Lung (tissue), 12 donors: ENCODE results near the gene TRABD2B. TPM values are rescaled to one million over a fixed set of nuclear protein-coding genes. Genes with fewer than 3 reads are reported as not detected.

Experiments
- ATAC-seq: fragments of 200-7000 bp; cut with Tn5 transposase; one replicate; pipeline ENCODE4 v1.9.1; 2020; ENCODE audit warnings: moderate number of reproducible peaks; ENCODE audit not compliant: insufficient read depth, low FRiP score
- DNase-seq, 3 donors: peaks; one replicate each; pipeline ENCODE4 v3.0.0-alpha.2; 2013 to 2017
- H3K27ac ChIP-seq, 2 donors: one replicate each; pipeline ENCODE4 v1.5.1; 2013; ENCODE audit warnings: mild to moderate bottlenecking in 2 of 2, moderate library complexity in 2 of 2, control low read depth in 1 of 2, inconsistent platforms in 1 of 2, low read depth in 1 of 2, low read length in 1 of 2
- H3K27me3 ChIP-seq, 3 donors: one replicate each; pipeline ENCODE4 v1.5.1; 2013; ENCODE audit warnings: low read length in 2 of 3; ENCODE audit not compliant: control insufficient read depth in 3 of 3, insufficient read depth in 3 of 3
- H3K36me3 ChIP-seq, 4 donors: one replicate each; pipeline ENCODE4 v1.5.1; 2013; ENCODE audit warnings: low read length in 4 of 4, mild to moderate bottlenecking in 1 of 4, moderate library complexity in 1 of 4; ENCODE audit not compliant: control insufficient read depth in 4 of 4, insufficient read depth in 4 of 4
- H3K4me1 ChIP-seq, 5 donors: one replicate each; pipeline ENCODE4 v1.5.1; 2013; ENCODE audit warnings: low read length in 5 of 5, mild to moderate bottlenecking in 2 of 5, moderate library complexity in 1 of 5; ENCODE audit not compliant: control insufficient read depth in 5 of 5, insufficient read depth in 5 of 5
- H3K4me3 ChIP-seq: one replicate; pipeline ENCODE4 v1.5.1; 2013; ENCODE audit warnings: mild to moderate bottlenecking, control low read depth, moderate library complexity
- H3K9ac ChIP-seq, 2 donors: one replicate each; pipeline ENCODE4 v1.5.1; 2013; ENCODE audit warnings: low read length in 2 of 2, control low read depth in 1 of 2; ENCODE audit not compliant: insufficient read depth in 1 of 2
- H3K9me3 ChIP-seq, 4 donors: one replicate each; pipeline ENCODE4 v1.5.1; 2013; ENCODE audit warnings: low read length in 3 of 4, mild to moderate bottlenecking in 1 of 4, moderate library complexity in 1 of 4; ENCODE audit not compliant: control insufficient read depth in 4 of 4, insufficient read depth in 3 of 4
- CTCF ChIP-seq: IDR thresholded peaks from 2 replicates; pipeline ENCODE4 v1.5.1; 2012; ENCODE audit warnings: mild to moderate bottlenecking; ENCODE audit errors: control extremely low read depth, extremely low read depth
- WGBS, 2 donors: extraction: QIAGEN DNeasy Blood & Tissue Kit; methylation state at CpG; one replicate each; pipeline ENCODE4 v1.1.7; 2013; 5-methylcytosine and 5-hydroxymethylcytosine counted together
- polyA plus RNA-seq, 2 donors: library from polyadenylated mRNA; stranded (reverse); fragments of 200-250 nt; gene quantifications; one replicate each; pipeline ENCODE4 v1.2.1, GENCODE V29; 2013
- total RNA-seq, 2 donors: library from RNA; depleted of rRNA in 1 of 2; stranded (reverse); fragments of >200 nt in 1 of 2; gene quantifications; one replicate each; pipeline ENCODE4 v1.2.1, GENCODE V29; 2014 to 2021
- donor health status: control.
- donor health status: control.
- donor health status: Bipolar disorder and iron deficiency.
- donor health status: healthy.
- donor health status: DM: yes; HTN: yes; CAD: no.

TRABD2B gene
- total and polyA plus RNA-seq, 4 donors, result 0.37 to 1.9 (median 0.64) TPM

- no peaks in the 10 kb centered on the region for H3K27me3 ChIP-seq
- H3K4me1 ChIP-seq, result peaks cover 0 to 16% (median 8%) of the 10 kb centered on the region in 5 donors
- no peaks in the 10 kb centered on the region for H3K9me3 ChIP-seq
- 57 to 63% methylated on average over 11 of the region's 11 CpGs for WGBS, 2 donors
- no peak overlapping the region for H3K4me3 ChIP-seq
- DNase-seq (no peak), ATAC-seq (peak; percentile 77)
- no peak overlapping the region for H3K9ac ChIP-seq
- H3K27ac ChIP-seq, result no peak overlapping the region
- no peak for TF ChIP-seq CTCF
- no peaks in the 10 kb centered on the region for H3K36me3 ChIP-seq
These were observed 102.5 kb downstream of the TRABD2B start for GRCh38 chr1:47894410-47895278.

GRCh38 chr1:47893412-47893811 lies 103.8 kb downstream of the TRABD2B start:
- DNase-seq (peak in 1 of 3 donors; percentile 25), ATAC-seq (no peak)
- H3K9me3 ChIP-seq, result no peaks in the 10 kb centered on the region
- H3K4me1 ChIP-seq, result peaks cover 0 to 16% (median 8%) of the 10 kb centered on the region in 5 donors
- WGBS, 2 donors, result 64 to 75% methylated on average over 4 of the region's 4 CpGs
- TF ChIP-seq CTCF, result no peak
- H3K9ac ChIP-seq, result no peak overlapping the region
- H3K27me3 ChIP-seq, result no peaks in the 10 kb centered on the region
- no peak overlapping the region for H3K27ac ChIP-seq
- no peak overlapping the region for H3K4me3 ChIP-seq
- no peaks in the 10 kb centered on the region for H3K36me3 ChIP-seq

- no peak for TF ChIP-seq CTCF
- Histone ChIP-seq H3K27ac (no peak overlapping the region), H3K4me1 (peaks cover 0 to 9% (median 3%) of the 10 kb centered on the region in 5 donors), H3K4me3 (no peak overlapping the region), H3K27me3 (no peaks in the 10 kb centered on the region), H3K9me3 (no peaks in the 10 kb centered on the region), H3K36me3 (no peaks in the 10 kb centered on the region), H3K9ac (no peak overlapping the region)
- DNase-seq (no peak), ATAC-seq (no peak)
- WGBS, 2 donors, result 90 to 91% methylated on average over 5 of the region's 5 CpGs
These were observed 106.4 kb downstream of the TRABD2B start for GRCh38 chr1:47890779-47891178.
